ENCODE data around the gene RBMS1.

- no peak for TF ChIP-seq CTCF (IDR thresholded peaks at IDR 0.05)
- TF ChIP-seq, protein P1, sequence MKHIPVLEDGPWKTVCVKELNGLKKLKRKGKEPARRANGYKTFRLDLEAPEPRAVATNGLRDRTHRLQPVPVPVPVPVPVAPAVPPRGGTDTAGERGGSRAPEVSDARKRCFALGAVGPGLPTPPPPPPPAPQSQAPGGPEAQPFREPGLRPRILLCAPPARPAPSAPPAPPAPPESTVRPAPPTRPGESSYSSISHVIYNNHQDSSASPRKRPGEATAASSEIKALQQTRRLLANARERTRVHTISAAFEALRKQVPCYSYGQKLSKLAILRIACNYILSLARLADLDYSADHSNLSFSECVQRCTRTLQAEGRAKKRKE (CRISPR knock-in tag; IDR thresholded peaks at IDR 0.05; ENCODE audit: low read depth), result no peak
- no peak for TF ChIP-seq HOXA7 (CRISPR knock-in tag; IDR thresholded peaks at IDR 0.05)
- TF ChIP-seq MAZ (IDR thresholded peaks at IDR 0.05; ENCODE audit: borderline replicate concordance, low read depth, low read length), result no peak
- no peak for TF ChIP-seq POLR2A (IDR thresholded peaks at IDR 0.05; ENCODE audit: low read length)
- TF ChIP-seq FOXS1 (CRISPR knock-in tag; IDR thresholded peaks at IDR 0.05), result no peak
- TF ChIP-seq ZFP36 (IDR thresholded peaks at IDR 0.05; ENCODE audit: borderline replicate concordance, partially characterized antibody), result no peak
- TF ChIP-seq JUN (IDR thresholded peaks at IDR 0.05), result no peak
- no peak for TF ChIP-seq NPAS2 (CRISPR knock-in tag; IDR thresholded peaks at IDR 0.05; ENCODE audit: borderline replicate concordance)
- TF ChIP-seq, protein P2, sequence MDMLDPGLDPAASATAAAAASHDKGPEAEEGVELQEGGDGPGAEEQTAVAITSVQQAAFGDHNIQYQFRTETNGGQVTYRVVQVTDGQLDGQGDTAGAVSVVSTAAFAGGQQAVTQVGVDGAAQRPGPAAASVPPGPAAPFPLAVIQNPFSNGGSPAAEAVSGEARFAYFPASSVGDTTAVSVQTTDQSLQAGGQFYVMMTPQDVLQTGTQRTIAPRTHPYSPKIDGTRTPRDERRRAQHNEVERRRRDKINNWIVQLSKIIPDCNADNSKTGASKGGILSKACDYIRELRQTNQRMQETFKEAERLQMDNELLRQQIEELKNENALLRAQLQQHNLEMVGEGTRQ (IDR thresholded peaks at IDR 0.05), result no peak
- no peak for TF ChIP-seq ZSCAN20 (CRISPR knock-in tag; IDR thresholded peaks at IDR 0.05)
- no peak for TF ChIP-seq TP53 (CRISPR knock-in tag; IDR thresholded peaks at IDR 0.05)
- no peak for TF ChIP-seq RAD21 (conservative IDR thresholded peaks at IDR 0.05 in 1 of 2, IDR thresholded peaks at IDR 0.05 in 1 of 2)
- no peak for TF ChIP-seq SREBF2 (IDR thresholded peaks at IDR 0.05)
These were observed 26.5 kb downstream of the RBMS1 start for GRCh38 chr2:160467086-160467485.
